Psoas muscle (tissue), 8 donors: ENCODE results near the gene MYO1H. TPM values are rescaled to one million over a fixed set of nuclear protein-coding genes. Genes with fewer than 3 reads are reported as not detected.
"Not testable (repeated sequence)": the region's sequence is repeated elsewhere in the genome, so short reads cannot be mapped to it uniquely, and the experiment has no call there.

Experiments
- ATAC-seq, 4 donors: fragments of 200-7000 bp; cut with Tn5 transposase; one replicate each; pipeline ENCODE4 v1.9.1; 2020; ENCODE audit warnings: moderate library complexity in 3 of 4, mild to moderate bottlenecking in 2 of 4
- DNase-seq, 2 donors: peaks; one replicate each; pipeline ENCODE4 v3.0.0-alpha.2; 2020
- H3K27ac ChIP-seq: fragments of 200-600 bp; one replicate; pipeline ENCODE4 v1.8.0; 2022
- H3K27me3 ChIP-seq, 3 donors: fragments of 200-600 bp in 1 of 3; one replicate each; pipeline versions ENCODE4 v1.6.1 to v1.8.0; 2013 to 2022; ENCODE audit warnings: low read length in 2 of 3, mild to moderate bottlenecking in 2 of 3, moderate library complexity in 1 of 3; ENCODE audit not compliant: insufficient read depth in 3 of 3
- H3K36me3 ChIP-seq, 2 donors: fragments of 200-600 bp in 1 of 2; one replicate each; pipeline versions ENCODE4 v1.6.1 to v1.8.0; 2013 to 2022; ENCODE audit warnings: low read depth in 1 of 2, mild to moderate bottlenecking in 1 of 2, moderate library complexity in 1 of 2; ENCODE audit not compliant: insufficient read depth in 1 of 2
- H3K4me1 ChIP-seq: fragments of 200-600 bp; one replicate; pipeline ENCODE4 v1.8.0; 2022
- H3K4me3 ChIP-seq: fragments of 200-600 bp; one replicate; pipeline ENCODE4 v1.8.0; 2022; ENCODE audit warnings: mild to moderate bottlenecking
- H3K9me3 ChIP-seq: fragments of 200-600 bp; one replicate; pipeline ENCODE4 v1.8.0; 2022
- WGBS, 3 donors: extraction: QIAGEN DNeasy Blood & Tissue Kit; methylation state at CpG; one replicate each; pipeline versions ENCODE4 v1.1.6 to v1.1.7; 2013; 5-methylcytosine and 5-hydroxymethylcytosine counted together
- intact Hi-C, 2 donors: fragments of 100-400 bp; cut with DNase I; formaldehyde crosslinking; loops; one replicate each; pipeline versions ENCODE4 v1.11.0 to v1.14.2; 2022
- polyA plus RNA-seq, 3 donors: library from polyadenylated mRNA; stranded (reverse); fragments of 200-250 nt; gene quantifications; one replicate each; pipeline ENCODE4 v1.2.3, GENCODE V29; 2013
- total RNA-seq, 4 donors: library from RNA; stranded (reverse); fragmentation: NEBNext Ultra II Directional in 2 of 4; extraction: Animal tissue kit (Norgen Biotek cat#: 25700) in 2 of 4; gene quantifications; one replicate each; pipeline versions ENCODE4 v1.2.1 to v1.2.4, GENCODE V29; 2021 to 2023
- TF ChIP-seq, protein P1 (sequence below): fragments of 200-600 bp; IDR thresholded peaks from one replicate; pipeline ENCODE4 v1.8.0; 2022; ENCODE audit warnings: antibody characterized with exemption
- donor health status: healthy with polysubstance abuse.
- donor health status: DM: no; HTN: no; CAD: no; lungs with moderate emphysema.
- donor health status: Bipolar disorder and iron deficiency.
- donor health status: healthy.
- donor health status: DM: yes; HTN: yes; CAD: no.
- donor health status: DM: no; HTN: no; CAD: no.
- donor health status: DM: no; HTN: no; CAD: no.
- donor health status: DM: yes; HTN: yes; CAD: no.

Gene MYO1H
- total and polyA plus RNA-seq, 7 donors = 0.10 TPM; not detected in 6

DNA sequence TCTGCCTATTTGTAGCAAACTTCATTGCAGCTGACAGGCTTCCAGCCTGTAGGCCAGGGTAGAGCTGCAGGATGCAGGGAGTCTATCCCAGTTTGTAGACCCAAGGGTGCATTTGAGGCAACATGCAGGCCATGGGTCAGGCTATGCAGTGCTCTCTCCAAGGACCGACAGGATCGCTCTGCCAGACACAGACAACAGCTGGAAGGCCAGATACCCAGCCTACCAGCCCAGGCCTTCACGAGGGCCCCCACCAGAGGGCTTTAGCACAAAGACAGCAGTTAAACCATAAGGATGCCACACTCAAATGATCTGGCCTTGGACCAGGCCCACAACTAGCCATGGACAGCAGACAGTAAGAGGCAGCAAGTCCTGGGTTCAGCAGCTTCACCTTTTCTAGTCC is 119.1 kb downstream of the MYO1H start:
- H3K9me3 ChIP-seq = no peaks in the 10 kb centered on the region
- no peak for ATAC-seq
- peaks cover 60% of the 10 kb centered on the region for H3K4me1 ChIP-seq
- no peak overlapping the region for H3K4me3 ChIP-seq
- DNase-seq = no peak
- H3K36me3 ChIP-seq = peaks cover 0 to 31% of the 10 kb centered on the region in 2 donors
- 35 to 48% (median 42%) methylated on average over 3 of the region's 3 CpGs for WGBS, 3 donors
- no peaks in the 10 kb centered on the region for H3K27me3 ChIP-seq
- TF ChIP-seq, protein P1, sequence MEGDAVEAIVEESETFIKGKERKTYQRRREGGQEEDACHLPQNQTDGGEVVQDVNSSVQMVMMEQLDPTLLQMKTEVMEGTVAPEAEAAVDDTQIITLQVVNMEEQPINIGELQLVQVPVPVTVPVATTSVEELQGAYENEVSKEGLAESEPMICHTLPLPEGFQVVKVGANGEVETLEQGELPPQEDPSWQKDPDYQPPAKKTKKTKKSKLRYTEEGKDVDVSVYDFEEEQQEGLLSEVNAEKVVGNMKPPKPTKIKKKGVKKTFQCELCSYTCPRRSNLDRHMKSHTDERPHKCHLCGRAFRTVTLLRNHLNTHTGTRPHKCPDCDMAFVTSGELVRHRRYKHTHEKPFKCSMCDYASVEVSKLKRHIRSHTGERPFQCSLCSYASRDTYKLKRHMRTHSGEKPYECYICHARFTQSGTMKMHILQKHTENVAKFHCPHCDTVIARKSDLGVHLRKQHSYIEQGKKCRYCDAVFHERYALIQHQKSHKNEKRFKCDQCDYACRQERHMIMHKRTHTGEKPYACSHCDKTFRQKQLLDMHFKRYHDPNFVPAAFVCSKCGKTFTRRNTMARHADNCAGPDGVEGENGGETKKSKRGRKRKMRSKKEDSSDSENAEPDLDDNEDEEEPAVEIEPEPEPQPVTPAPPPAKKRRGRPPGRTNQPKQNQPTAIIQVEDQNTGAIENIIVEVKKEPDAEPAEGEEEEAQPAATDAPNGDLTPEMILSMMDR = no peak
- H3K27ac ChIP-seq = peak overlapping the region; percentile 4
- intact Hi-C loops = no loop called here

DNA sequence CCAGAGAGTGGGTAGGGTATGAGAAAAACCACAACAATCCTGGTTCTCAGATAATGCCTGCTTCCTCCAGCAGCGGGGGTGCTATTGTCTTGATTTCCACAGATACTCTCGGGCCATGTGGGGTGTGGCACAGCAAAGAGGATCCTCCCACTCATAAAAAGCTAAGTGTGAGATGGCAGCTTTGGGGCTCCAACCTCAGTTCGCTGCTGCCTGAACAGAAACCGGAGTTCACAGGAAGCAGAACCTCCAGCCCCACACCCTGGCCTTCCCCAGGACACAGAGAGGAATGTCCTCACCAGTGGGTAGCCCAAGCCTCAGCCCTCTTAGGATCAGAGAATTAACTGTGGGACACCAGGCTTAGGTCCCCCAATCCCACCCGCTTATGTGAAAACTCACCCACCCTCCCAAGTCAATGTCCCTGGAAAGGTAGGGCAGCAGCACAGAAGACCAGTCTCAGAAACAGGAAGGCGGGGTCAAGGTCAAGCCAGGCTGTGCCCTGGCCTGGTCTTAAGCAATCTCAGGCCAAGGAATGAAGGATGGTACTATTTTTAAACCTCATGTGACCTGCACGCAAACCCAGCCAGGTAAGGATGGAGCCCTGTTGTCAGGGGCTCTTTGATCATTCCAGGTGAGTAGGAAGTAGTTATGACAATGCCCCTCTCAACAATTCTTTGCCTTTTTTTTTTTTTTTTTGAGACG is 120.4 kb downstream of the MYO1H start:
- Histone ChIP-seq H3K4me3 (no peak overlapping the region), H3K9me3 (no peaks in the 10 kb centered on the region), H3K27me3 (no peaks in the 10 kb centered on the region), H3K36me3 (peaks cover 0 to 40% of the 10 kb centered on the region in 2 donors), H3K4me1 (peaks cover 48% of the 10 kb centered on the region), H3K27ac (no peak overlapping the region)
- 61 to 68% (median 66%) methylated on average over 7 of the region's 8 CpGs for WGBS, 3 donors
- DNase-seq (no peak), ATAC-seq (peak in 3 of 4 donors; percentile 26 to 50 (median 42))
- TF ChIP-seq, protein P1 = no peak
- intact Hi-C loops = no loop called here

DNA sequence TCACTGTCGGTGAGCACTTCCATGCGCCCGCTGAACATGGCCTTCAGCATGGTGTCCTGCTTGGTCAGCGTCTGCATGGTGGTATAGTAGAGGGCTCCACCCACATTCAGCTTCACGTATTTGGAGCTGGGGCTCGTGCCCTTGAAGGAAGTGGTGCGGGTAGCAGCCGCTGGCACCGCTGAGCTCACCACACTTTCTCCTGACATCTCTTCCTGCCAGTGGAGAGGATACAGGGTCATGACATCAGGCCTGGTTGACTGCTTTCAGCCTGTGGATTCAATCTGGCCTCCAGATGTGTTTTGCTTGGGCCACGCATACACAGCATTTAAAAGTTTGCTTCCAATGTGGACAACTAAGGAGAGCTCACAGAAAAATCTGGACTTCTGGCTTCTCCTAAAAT is 121.8 kb downstream of the MYO1H start:
- peaks cover 35% of the 10 kb centered on the region for H3K4me1 ChIP-seq
- no peak for ATAC-seq
- no peak for DNase-seq
- TF ChIP-seq, protein P1 = no peak
- WGBS, 3 donors = 86 to 94% (median 88%) methylated on average over 10 of the region's 10 CpGs
- no peak overlapping the region for H3K4me3 ChIP-seq
- no peak overlapping the region for H3K27ac ChIP-seq
- no peaks in the 10 kb centered on the region for H3K27me3 ChIP-seq
- peaks cover 0 to 49% of the 10 kb centered on the region in 2 donors for H3K36me3 ChIP-seq
- H3K9me3 ChIP-seq = no peaks in the 10 kb centered on the region
- intact Hi-C loops = no loop called here

DNA sequence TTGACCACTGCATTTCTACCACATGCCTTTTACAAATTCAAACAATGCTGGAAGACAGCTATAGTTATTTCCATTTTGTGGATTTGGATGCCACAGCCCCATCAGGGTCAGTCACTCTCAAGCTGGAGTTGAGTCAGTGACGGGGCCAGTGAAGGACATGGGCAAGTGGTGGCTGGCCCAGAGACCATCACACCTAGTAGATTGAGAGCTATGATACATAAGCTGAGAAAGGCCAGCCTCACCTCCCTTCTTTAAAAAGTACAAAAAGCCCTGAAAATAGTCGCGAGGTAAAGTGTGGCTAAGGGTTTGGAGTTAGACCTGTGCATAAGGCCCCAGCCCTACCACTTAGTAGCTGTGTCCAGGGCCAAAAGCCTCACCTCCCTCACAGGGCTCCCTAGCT is 125.3 kb downstream of the MYO1H start:
- intact Hi-C loops = no loop called here
- Histone ChIP-seq H3K4me3 (no peak overlapping the region), H3K9me3 (no peaks in the 10 kb centered on the region), H3K36me3 (peaks cover 0 to 30% of the 10 kb centered on the region in 2 donors), H3K27me3 (no peaks in the 10 kb centered on the region), H3K27ac (no peak overlapping the region), H3K4me1 (peaks cover 25% of the 10 kb centered on the region)
- 85 to 97% (median 95%) methylated on average over 3 of the region's 3 CpGs for WGBS, 3 donors
- ATAC-seq (no peak), DNase-seq (no peak)
- TF ChIP-seq, protein P1 = no peak

DNA sequence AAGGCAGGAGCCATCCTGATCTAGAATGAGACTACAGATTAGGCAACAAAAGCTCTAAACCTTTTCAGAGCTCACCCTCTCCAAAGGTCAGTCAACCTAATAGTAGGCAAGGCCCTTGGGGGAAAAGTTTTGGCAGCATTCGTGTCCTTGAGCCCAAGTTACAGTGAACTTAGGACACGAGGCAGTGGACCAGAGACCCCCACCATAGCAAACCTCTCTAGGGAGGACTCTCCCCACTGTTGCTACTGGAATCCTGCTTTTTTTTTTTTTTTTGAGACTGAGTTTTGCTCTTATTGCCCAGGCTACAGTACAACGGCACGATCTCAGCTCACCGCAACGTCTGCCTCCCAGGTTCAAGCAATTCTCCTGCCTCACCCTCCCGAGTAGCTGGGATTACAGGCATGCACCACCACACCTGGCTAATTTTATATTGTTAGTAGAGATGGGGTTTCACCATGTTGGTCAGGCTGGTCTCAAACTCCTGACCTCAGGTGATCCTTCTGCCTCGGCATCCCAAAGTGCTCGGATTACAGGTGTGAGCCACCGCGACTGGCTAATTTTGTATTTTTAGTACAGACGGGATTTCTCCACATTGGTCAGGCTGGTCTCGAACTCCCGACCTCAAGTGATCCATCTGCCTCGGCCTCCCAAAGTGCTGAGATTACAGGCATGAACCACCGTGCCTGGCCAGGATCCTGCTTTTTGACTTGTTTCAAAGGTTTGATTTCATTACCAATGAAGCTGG is 126.0 kb downstream of the MYO1H start:
- WGBS, 3 donors = 66 to 79% (median 71%) methylated on average over 16 of the region's 16 CpGs
- Histone ChIP-seq H3K36me3 (peaks cover 0 to 30% of the 10 kb centered on the region in 2 donors), H3K4me1 (peaks cover 31% of the 10 kb centered on the region)
- ATAC-seq, H3K9me3 ChIP-seq, H3K27me3 ChIP-seq, H3K4me3 ChIP-seq, H3K27ac ChIP-seq, intact Hi-C loops, DNase-seq: not testable (repeated sequence)
